GM21737 (cell line): ENCODE measurements around the gene AQP6.

ENCODE experiments used
- ATAC-seq: cut with Tn5 transposase; IDR thresholded peaks from one replicate; pipeline ENCODE4 v1.9.1; 2021; ENCODE audit warnings: mild to moderate bottlenecking, moderate library complexity; ENCODE audit not compliant: unreplicated experiment

The AQP6 gene

GRCh38 chr12:49972641-49973360 is at the start of gene AQP6:
Gene AQP6 (plus strand): TSS chr12:49972947. CDS start chr12:49973174, 227 bp downstream.
- no peak for ATAC-seq

GRCh38 chr12:49923035-49923644 is 49.6 kb upstream of the AQP6 start:
- no peak for ATAC-seq

GRCh38 chr12:49923880-49924556 is 48.7 kb upstream of the AQP6 start:
- no peak for ATAC-seq

- ATAC-seq = no peak
These were observed 48.0 kb upstream of the AQP6 start for GRCh38 chr12:49924628-49925246.

- no peak for ATAC-seq
These were observed 47.1 kb upstream of the AQP6 start for GRCh38 chr12:49925433-49926204.

- ATAC-seq = no peak
These were observed 44.3 kb upstream of the AQP6 start for GRCh38 chr12:49928471-49928870.

GRCh38 chr12:49929581-49929980 is 43.2 kb upstream of the AQP6 start:
- no peak for ATAC-seq

GRCh38 chr12:49930515-49931288 is 42.0 kb upstream of the AQP6 start:
- ATAC-seq = no peak

GRCh38 chr12:49932023-49932422 is 40.7 kb upstream of the AQP6 start:
- ATAC-seq = no peak

- no peak for ATAC-seq
These were observed 40.1 kb upstream of the AQP6 start for GRCh38 chr12:49932533-49933130.

- ATAC-seq = no peak
These were observed 39.0 kb upstream of the AQP6 start for GRCh38 chr12:49933796-49934195.

- ATAC-seq = no peak
These were observed 38.2 kb upstream of the AQP6 start for GRCh38 chr12:49934505-49934904.

GRCh38 chr12:49936925-49937324 is 35.8 kb upstream of the AQP6 start:
- ATAC-seq = no peak

GRCh38 chr12:49937639-49938300 is 35.0 kb upstream of the AQP6 start:
- no peak for ATAC-seq

GRCh38 chr12:49939307-49939706 is 33.4 kb upstream of the AQP6 start:
- no peak for ATAC-seq

GRCh38 chr12:49939707-49940106 is 33.0 kb upstream of the AQP6 start:
- ATAC-seq = no peak

- no peak for ATAC-seq
These were observed 30.9 kb upstream of the AQP6 start for GRCh38 chr12:49941556-49942511.

GRCh38 chr12:49942512-49942893 is 30.2 kb upstream of the AQP6 start:
- no peak for ATAC-seq
